NCI-H82 treated with DMSO at 0.1 percent for 48 hours (cell line): ENCODE measurements around the gene PPP1R12B.
"Not testable (repeated sequence)": the region's sequence is repeated elsewhere in the genome, so short reads cannot be mapped to it uniquely, and the experiment has no call there.

Source experiments
- DNase-seq: peaks from one replicate; lab custom pipeline; 2025; ENCODE audit not compliant: unreplicated experiment; lab: John Stamatoyannopoulos, UW

The PPP1R12B gene

DNA sequence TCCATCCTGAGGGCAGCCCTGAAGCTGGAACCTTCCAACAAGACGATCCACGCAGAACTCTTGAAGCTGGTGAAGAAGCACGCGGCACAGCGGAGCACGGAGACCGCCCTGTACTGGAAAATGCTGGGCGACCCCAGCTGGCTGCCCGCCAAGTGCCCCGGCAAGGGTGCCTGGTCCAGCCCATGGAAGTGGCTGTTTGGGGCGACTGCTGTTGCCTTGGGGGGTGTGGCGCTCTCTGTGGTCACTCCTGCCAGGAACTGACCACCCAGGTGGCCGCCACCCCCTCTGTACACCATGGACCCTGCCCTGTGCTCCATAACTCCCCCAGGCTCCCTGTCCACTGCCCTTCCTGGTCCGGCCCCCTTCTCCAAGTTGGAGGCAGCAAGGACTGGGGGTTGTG is 90.8 kb downstream of the PPP1R12B start:
- DNase-seq, result no peak

DNA sequence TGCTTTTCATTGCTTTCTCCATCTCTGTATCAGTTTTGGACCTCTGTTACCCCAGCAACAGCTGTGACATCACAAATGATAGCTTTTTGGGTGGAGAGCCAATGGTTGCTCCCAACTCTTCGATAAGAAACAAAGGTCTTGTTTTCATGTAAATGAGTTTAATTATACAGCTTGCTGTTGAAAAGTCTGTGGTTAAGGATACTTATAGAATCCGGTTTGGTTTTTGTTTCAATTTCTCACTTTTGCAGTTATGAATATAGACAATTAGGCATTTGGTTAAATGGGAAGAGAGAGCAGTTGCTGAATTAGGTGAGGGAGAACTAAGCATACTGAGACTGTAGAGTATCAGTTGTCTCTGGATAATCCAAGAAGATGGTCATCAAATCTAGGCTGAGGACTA is 99.6 kb downstream of the PPP1R12B start:
- not testable (repeated sequence) for DNase-seq

DNA sequence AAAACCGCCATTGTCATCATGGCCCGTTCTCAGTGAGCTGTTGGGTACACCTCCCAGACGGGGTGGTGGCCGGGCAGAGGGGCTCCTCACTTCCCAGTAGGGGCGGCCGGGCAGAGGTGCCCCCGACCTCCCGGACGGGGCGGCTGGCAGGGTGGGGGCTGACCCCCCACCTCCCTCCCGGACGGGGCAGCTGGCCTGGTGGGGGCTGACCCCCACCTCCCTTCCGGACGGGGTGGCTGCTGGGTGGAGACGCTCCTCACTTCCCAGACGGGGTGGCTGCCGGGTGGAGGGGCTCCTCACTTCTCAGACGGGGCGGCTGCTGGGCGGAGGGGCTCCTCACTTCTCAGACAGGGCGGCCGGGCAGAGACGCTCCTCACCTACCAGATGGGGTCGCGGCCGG is 103.1 kb downstream of the PPP1R12B start:
- DNase-seq, result not testable (repeated sequence)

DNA sequence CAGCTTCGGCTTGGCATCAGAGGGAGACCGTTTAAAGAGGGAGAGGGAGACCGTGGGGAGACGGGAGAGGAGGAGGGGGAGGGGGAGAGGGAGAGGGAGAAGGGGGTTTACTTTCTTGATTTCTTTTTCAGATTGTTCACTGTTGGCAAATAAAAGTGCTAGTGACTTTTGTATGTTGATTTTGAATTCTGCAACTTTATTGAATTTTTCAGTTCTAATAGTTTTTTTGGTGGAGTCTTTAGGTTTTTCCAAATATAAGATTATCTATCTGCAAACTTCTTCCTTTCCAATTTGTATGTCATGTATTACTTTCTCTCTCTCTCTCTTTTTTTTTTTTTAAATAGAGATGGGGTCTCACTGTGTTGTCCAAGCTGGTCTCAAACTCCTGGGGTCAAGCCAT is 104.0 kb downstream of the PPP1R12B start:
- DNase-seq, result no peak

DNA sequence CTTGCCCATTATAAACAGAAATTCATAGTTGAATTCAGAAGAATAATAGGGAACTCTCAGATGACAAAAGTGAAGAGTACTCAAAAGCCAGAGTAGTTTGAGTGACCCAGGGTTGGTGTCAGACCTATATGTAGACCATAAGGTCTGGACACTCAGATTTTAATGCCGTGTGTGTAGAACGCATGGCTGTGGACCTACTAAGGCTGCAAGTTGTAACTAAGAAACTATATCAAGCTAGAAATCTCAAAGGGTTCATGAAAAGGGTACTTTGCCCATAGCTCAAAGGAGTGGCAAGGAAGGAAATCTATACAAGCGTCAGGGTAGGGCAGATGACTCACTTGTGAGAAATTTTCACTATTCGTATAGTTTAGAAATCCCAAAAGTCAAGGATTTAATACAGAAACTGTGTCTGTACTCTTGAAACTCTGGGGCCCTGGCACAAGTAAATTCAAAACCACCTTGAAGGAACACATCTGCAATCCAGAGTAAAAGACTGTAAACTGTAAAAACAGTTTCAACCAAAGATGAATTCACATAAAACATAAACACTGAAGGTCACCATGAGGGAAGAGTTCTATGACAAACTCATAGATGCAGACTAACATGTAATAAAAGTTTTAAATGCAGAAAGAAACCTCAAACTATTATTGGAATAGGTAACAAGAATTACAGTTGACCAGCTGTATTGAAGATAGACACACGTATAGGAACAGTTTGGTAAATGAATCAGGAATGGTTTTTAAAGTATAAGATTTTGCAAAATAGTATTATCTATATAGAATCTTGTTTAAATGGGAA is 108.1 kb downstream of the PPP1R12B start:
- not testable (repeated sequence) for DNase-seq

DNA sequence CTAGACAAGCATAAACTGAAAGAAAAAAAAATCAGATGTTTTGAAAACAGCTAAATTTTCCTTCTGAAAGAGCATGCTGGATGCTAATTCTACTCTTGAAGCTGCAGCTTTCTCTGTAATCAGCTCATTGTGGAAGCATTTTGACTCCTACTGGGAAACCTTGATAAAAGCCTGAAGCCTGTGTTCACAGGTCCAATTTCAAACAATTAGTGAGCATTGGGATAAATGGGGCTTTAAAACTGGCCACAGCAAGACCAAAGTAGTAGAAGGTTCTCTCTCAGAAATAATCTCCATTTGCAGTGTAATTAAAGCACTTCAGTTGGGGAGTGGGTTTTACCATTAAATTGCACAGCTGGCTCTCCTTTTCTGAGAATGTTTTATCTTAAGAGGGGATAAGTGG is 110.2 kb downstream of the PPP1R12B start:
- not testable (repeated sequence) for DNase-seq

DNA sequence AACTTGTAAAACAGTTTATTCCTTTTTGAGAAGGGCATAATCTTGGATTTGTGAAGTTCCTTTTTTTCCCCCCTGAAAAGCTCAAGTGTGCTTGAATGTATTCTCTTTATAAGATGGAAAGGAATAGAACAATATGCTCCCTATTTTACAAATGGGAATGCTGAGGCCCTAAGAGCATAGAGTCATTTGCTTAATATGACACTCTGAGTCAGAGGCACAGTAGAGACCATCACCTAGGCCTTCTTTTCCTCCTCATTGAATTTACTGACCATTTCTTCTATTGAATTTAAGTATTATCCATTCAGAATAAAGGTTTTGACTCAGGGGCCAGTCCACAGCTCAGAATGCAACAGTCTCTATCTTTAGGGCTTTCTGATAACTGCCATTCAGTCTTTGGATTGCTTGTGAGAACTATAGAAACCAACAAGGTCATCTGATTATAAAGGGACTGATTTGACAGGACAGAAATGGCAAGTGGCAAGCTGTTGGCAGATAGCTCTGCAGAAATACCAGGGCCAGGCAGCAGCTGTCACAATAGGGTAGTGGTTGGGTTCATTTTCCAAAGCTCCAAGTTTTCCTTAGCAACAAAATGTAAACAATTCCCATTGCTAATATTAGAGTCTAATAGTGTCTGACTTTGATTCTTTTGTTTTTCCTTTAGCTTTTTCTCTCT is 111.1 kb downstream of the PPP1R12B start:
- DNase-seq, result not testable (repeated sequence)

DNA sequence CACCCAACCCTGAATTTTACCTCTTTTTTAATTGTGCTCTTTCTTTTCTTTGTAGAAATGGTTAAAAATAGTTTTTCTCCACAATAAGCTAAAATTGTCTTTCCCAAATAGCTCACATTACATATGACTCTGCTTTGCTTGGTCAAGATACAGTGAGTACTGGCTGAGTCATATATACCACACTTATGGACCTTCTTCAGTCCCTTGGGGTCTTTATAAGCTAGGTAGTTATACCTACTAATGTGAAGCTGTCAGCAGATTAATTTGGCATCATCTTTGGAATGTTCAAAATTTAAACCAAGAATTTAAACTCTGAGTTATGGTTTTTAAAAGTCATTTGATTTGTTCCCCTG is 111.6 kb downstream of the PPP1R12B start:
- not testable (repeated sequence) for DNase-seq

DNA sequence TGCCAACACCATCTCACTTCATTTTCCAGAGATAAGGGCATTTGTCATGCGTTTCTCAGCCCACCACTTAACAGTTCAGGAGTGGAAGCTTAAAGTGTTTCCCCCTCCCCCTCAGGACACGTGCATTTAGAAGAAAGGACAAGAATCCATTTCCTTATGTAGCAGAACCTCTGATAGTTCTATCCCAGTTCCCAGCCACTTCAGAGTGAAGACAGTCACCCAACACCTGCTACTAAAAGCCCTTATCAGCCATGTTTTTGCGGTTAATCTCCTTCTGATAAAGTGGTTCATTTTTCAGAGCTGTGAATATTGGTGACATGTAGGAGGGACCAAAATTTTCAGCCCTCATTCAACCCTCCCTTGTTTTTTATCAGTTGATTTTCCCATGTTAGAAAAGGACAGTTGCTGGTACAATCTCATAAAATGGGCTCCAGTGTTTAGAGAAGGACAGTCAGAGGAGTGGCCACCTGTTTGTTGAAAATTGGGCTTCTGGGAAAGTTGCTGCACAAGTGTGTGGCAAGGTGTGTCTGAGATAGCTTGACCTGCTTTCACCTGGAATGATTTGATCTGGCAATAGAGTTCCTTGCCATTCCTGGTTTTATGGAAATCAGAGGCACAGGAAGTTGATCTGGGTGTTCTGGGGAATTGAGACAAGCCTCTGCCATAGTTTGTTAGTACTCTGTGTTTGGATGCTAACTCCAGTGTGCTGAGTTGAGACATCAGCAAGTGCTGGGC is 114.0 kb downstream of the PPP1R12B start:
- DNase-seq, result no peak

DNA sequence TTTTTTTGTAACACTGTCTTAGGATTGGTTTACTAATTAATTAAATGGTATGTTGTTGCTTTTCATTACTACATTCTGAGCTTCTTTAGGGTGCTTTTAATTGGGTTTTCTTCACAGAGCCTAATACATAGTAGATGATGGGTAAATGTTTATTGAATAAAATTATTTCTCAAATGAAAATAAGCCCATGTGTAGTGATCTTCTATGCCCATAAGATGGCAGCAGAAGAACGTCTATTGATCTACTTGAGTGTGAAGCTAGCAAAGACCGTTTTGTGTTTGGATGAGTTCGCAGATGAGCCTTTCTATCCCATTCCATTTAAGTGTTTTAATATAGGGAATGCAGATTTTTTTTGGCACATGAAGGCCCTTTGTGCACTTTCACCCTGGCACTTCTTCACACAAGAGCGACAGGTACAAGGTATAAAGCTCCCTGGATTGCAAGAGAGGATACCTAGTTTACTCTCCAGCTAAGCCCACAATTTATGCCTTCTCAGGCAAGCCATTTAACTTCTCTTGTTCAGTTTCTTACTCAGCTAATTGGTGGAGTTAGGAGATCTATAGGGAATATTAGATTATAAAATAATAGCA is 115.7 kb downstream of the PPP1R12B start:
- DNase-seq, result peak; percentile 64

DNA sequence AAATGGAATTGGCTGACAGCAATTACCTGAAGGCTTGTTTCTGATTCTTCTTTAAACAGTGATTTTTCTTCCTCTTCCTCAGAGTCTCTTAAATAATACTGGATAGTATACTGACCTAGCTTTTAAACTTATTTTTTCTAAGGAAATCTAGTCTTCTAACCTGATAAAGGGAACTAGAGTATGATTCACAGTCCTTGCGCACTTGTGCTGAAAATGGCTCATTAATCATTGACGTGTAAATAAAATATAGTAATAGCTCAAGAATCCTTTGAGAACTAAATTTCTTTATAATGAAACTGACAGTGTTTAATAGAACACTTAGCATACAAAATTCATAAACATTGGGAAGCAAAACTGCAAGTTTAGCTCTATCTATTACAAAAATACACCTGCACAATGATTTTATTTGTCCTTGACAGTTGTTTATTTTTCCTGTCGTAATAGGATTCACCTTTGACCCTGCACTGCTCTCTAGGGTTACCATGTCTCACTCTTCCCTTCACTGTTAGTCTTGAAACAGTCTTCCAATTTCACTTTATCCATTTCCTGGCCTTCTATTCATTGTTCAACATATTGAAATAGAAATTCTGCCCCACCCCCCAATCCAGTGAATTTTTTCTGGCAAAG is 117.3 kb downstream of the PPP1R12B start:
- not testable (repeated sequence) for DNase-seq

DNA sequence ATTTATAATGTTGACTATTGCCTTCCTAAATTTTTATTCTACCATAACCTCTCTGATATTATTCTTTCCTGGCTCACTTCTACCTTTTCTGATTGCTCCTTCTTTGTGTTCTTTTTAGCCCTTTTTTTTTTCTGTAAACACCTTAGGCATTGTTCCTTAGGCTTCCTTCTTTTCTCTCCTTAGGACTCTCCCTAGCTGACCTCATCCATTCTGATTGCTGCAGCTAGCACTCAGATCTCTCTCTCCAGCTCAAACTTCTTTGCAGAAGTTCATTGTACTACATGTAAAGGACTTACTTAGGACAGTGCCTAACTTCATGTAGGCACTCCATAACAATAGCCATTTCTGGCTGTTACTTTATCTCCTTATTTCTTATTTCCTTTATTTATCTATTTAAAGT is 117.8 kb downstream of the PPP1R12B start:
- DNase-seq, result not testable (repeated sequence)

DNA sequence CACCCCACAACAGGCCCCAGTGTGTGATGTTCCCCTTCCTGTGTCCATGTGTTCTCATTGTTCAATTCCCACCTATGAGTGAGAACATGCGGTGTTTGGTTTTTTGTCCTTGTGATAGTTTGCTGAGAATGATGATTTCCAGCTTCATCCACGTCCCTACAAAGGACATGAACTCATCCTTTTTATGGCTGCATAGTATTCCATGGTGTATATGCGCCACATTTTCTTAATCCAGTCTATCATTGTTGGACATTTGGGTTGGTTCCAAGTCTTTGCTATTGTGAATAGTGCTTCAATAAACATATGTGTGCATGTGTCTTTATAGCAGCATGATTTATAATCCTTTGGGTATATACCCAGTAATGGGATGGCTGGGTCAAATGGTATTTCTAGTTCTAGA is 118.9 kb downstream of the PPP1R12B start:
- not testable (repeated sequence) for DNase-seq

DNA sequence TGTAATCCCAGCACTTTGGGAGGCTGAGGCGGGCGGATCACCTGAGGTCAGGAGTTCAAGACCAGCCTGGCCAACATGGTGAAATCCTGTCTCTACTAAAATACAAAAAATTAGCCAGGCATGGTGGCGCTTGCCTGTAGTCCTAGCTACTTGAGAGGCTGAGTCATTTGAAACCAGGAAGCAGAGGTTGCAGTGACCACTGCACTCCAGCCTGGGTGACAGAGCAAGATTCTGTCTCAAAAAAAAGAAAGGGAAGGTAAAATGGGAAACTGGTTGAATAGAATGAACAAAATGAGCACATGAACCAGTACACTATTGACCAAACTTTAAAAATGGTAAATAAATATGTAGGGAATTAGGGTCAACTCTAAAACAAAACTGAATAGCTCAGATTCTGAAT is 120.2 kb downstream of the PPP1R12B start:
- not testable (repeated sequence) for DNase-seq

DNA sequence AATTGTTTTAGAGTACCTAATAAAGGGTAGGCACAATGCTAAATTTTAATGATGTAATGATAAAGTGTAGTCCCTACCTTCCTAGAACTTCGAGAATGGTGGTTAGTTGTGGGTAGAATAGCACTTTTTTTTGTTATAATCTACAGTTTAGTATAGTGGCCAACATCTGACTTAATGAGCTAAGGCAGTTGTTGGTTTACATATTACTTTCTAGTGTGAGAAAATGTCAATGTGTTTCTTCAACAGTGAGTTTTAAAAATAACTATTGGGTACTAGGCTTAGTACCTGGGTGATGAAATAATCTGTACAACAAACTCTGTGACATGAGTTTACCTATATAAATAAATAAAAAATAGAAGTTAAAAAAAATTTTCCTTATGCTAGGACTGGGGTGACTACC is 120.6 kb downstream of the PPP1R12B start:
- DNase-seq, result not testable (repeated sequence)

DNA sequence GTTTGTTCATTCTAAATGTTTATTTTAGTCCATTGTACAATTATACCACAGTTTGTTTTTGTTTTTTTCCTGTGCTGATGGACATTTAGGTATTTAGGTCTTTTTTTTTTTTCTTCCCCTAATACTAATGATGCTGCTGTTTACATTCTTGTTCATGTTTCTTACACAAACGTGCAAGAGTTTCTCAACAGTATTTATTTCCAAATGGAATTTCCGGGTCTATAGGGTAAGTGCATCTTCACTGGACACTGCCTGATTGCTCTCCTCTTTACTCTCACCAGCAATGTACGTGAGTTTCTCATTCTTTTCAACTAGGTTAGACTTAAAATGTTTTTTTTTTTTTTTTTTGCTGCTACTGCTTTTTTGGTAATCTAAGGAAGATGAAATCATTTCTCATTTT is 122.7 kb downstream of the PPP1R12B start:
- DNase-seq, result no peak

DNA sequence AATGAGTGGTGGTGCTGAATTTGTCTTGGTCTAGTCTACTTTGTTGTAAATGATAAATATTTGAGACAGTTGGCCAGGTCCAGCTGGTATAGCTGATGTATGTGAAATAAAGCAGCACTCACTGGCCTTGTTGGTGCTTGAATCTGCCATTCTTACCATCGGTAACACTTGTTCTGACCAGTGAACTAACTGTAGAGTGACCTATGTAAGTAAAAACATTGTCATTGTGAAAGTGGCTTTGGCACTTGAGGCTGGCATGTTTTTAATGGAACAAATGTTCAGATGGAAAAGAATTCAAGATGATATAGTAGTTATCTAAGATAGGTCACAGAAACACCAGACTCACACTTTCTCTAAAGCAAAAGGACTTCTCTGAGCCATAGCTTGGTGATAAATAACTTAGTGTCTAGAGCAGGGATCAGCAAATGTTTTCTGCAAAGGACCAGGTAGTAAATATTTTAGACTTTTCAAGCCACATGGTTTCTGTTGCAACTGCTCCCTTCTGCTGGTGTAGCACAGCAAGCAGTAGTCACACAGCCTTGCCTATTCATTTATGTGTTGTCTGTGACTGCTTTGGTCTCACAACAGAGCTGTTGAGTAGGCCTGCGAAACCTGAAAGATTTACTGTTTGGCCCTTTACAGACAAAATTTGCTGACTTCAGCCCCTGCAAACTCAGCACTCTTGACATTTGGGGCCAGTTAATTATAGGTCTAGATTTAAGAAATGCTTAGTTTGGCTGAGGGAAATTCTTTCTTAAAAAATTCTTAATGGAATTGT is 124.0 kb downstream of the PPP1R12B start:
- DNase-seq, result not testable (repeated sequence)

DNA sequence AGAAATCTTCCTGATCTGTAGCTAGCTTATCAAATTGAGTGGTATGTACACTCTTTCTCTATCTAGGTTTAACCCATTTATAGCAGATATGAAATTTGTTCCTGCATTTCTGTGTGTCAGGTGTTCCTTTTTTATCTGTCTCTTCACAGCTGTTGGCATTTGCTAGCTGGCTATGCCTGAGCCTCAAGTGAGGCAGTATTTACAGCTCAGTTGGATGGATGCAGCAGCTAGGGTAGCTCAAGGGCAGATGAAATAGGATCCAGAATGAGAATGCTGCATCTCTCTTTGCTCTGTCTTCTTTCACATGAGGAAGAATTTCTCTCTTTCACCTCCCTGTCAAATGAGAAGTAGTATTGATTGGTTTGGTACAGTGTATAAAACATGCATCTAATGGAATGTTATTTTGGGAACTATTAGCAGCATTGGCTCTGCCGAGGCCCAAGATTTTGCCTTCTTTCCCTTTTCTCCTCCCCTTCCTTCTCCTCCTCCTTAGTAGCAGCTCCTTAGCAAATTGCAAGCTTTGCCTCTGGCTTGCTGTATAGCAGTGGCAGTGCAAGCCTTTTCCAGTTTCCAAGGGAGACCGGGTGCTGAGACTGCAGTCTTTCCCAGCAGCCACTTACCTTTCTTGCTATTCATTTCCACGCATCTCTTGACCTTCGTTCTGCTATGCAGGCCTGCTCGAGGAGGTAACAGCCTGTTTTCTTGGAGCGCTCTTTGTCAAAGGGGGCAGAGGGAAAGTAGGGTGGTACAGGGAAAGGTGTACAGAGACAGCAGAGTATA is 125.0 kb downstream of the PPP1R12B start:
- not testable (repeated sequence) for DNase-seq

DNA sequence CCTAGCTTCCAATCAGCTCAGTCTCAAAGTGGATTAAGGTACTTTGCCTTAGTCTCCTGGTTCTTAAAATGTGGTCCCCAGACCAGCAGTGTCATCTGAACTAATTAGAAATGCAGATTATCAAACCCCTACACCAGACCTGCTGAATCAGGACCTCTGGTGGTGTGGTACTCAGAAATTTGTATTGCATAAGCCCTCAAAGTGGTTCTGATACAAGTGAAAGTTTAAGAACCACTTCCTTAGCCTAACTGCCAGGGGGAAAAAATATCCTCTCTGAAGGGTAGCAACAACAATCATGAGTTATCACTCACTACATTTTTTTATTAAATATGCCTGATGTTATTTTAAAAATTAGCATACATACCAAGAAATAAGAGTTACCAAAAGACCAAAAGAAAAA is 131.2 kb downstream of the PPP1R12B start:
- peak; percentile 94 for DNase-seq
